ENCODE results near the gene CUX1. TPM values are rescaled to one million over a fixed set of nuclear protein-coding genes. Genes with fewer than 3 reads are reported as not detected.

Gene CUX1
- total RNA-seq, 1 experiment from 2014 or later, result 47.6 TPM

- POLR2A ChIA-PET, result interaction anchor here (1.1 kb wide), 1 partner anchor 36 kb away, joined by 3 read pairs; no protein-coding TSS in a partner anchor
- no peaks in the 10 kb centered on the region for H3K27me3 Mint-ChIP-seq (ENCODE audit: insufficient read depth, unreplicated experiment)
- intact Hi-C loops (cut with micrococcal nuclease), result no loop called here
These were observed 74.7 kb downstream of the CUX1 start for GRCh38 chr7:101891936-101892640.

GRCh38 chr7:101893341-101894082 is 76.1 kb downstream of the CUX1 start:
- CTCF ChIA-PET, result interaction anchor here (0.7 kb wide), 1 partner anchor 19 kb away, joined by 3 read pairs; no protein-coding TSS in a partner anchor
- Mint-ChIP-seq H3K4me3 (ENCODE audit: unreplicated experiment) (no peak overlapping the region), H3K36me3 (ENCODE audit: insufficient read depth, unreplicated experiment) (no peaks in the 10 kb centered on the region), H3K27me3 (ENCODE audit: insufficient read depth, unreplicated experiment) (no peaks in the 10 kb centered on the region), H3K27ac (ENCODE audit: low read depth, unreplicated experiment) (no peak overlapping the region), H3K9me3 (ENCODE audit: unreplicated experiment) (peaks cover under 1% of the 10 kb centered on the region), H3K4me1 (ENCODE audit: insufficient read depth, unreplicated experiment) (peaks cover 1% of the 10 kb centered on the region)
- DNase-seq (ENCODE audit: unreplicated experiment), result no peak
- BruUV-seq (replicated peaks), result no TSS peak
- intact Hi-C loops (cut with micrococcal nuclease), result no loop called here
- POLR2A ChIA-PET, result no interaction called here
- TF ChIP-seq CTCF (IDR thresholded peaks at IDR 0.05; ENCODE audit: unreplicated experiment), result no peak

More at GRCh38 chr7:101891936-101892640, 74.7 kb downstream of the CUX1 start:
- no peak for TF ChIP-seq CTCF (IDR thresholded peaks at IDR 0.05; ENCODE audit: unreplicated experiment)
- CTCF ChIA-PET, result no interaction called here
- Mint-ChIP-seq H3K36me3 (ENCODE audit: insufficient read depth, unreplicated experiment) (no peaks in the 10 kb centered on the region), H3K4me3 (ENCODE audit: unreplicated experiment) (no peak overlapping the region), H3K9me3 (ENCODE audit: unreplicated experiment) (peaks cover 7% of the 10 kb centered on the region), H3K4me1 (ENCODE audit: insufficient read depth, unreplicated experiment) (peaks cover 11% of the 10 kb centered on the region), H3K27ac (ENCODE audit: low read depth, unreplicated experiment) (no peak overlapping the region)
- no peak for DNase-seq (ENCODE audit: unreplicated experiment)
- no TSS peak for BruUV-seq (replicated peaks)

- Mint-ChIP-seq H3K9me3 (ENCODE audit: unreplicated experiment) (no peaks in the 10 kb centered on the region), H3K4me3 (ENCODE audit: unreplicated experiment) (no peak overlapping the region), H3K36me3 (ENCODE audit: insufficient read depth, unreplicated experiment) (peaks cover 11% of the 10 kb centered on the region), H3K27me3 (ENCODE audit: insufficient read depth, unreplicated experiment) (no peaks in the 10 kb centered on the region), H3K4me1 (ENCODE audit: insufficient read depth, unreplicated experiment) (no peaks in the 10 kb centered on the region), H3K27ac (ENCODE audit: low read depth, unreplicated experiment) (no peak overlapping the region)
- POLR2A ChIA-PET, result interaction anchor here (0.6 to 0.7 kb wide), 2 partner anchors 15 to 16 kb away, joined by 3 read pairs; no protein-coding TSS in a partner anchor
- intact Hi-C loops (cut with micrococcal nuclease), result no loop called here
- no peak for DNase-seq (ENCODE audit: unreplicated experiment)
- CTCF ChIA-PET, result interaction anchor here (1.1 kb wide), 1 partner anchor 77 kb away, joined by 3 read pairs; no protein-coding TSS in a partner anchor
- no peak for TF ChIP-seq CTCF (IDR thresholded peaks at IDR 0.05; ENCODE audit: unreplicated experiment)
- no TSS peak for BruUV-seq (replicated peaks)
These were observed 78.9 kb downstream of the CUX1 start for GRCh38 chr7:101896316-101896715.

- BruUV-seq (replicated peaks), result no TSS peak
- Mint-ChIP-seq H3K27ac (ENCODE audit: low read depth, unreplicated experiment) (no peak overlapping the region), H3K36me3 (ENCODE audit: insufficient read depth, unreplicated experiment) (peaks cover 12% of the 10 kb centered on the region), H3K27me3 (ENCODE audit: insufficient read depth, unreplicated experiment) (no peaks in the 10 kb centered on the region), H3K4me1 (ENCODE audit: insufficient read depth, unreplicated experiment) (no peaks in the 10 kb centered on the region), H3K9me3 (ENCODE audit: unreplicated experiment) (no peaks in the 10 kb centered on the region), H3K4me3 (ENCODE audit: unreplicated experiment) (no peak overlapping the region)
- POLR2A ChIA-PET, result no interaction called here
- intact Hi-C loops (cut with micrococcal nuclease), result no loop called here
- DNase-seq (ENCODE audit: unreplicated experiment), result no peak
- TF ChIP-seq CTCF (IDR thresholded peaks at IDR 0.05; ENCODE audit: unreplicated experiment), result no peak
- CTCF ChIA-PET, result no interaction called here
These were observed 79.5 kb downstream of the CUX1 start for GRCh38 chr7:101896941-101897340.
